K562 (cell line): ENCODE data around the gene MED28. TPM values are rescaled to one million over a fixed set of nuclear protein-coding genes. Genes with fewer than 3 reads are reported as not detected.

ENCODE experiments used
- ATAC-seq: fragments of 200-7000 bp; cut with Tn5 transposase; 3 replicates; pipeline ENCODE4 v1.9.1; 2020; ENCODE audit warnings: moderate library complexity
- BruUV-seq: library from RNA; stranded (reverse); fragments of 400-500 nt; replicated peaks from 2 replicates; lab custom pipeline; 2021; lab: Mats Ljungman, UMichigan
- CTCF ChIA-PET: fragments of 300-600 bp; formaldehyde crosslinking; extraction: SDS; loops from one replicate; lab custom pipeline; 2021; ENCODE audit warnings: low intra/inter-chr PET ratio; lab: Yijun Ruan, JAX
- POLR2A ChIA-PET: fragments of 300-600, 350-650 bp; sonication (Branson Sonifier 250); formaldehyde crosslinking; extraction: SDS; loops from one replicate; lab custom pipeline; 2021; ENCODE audit warnings: antibody characterized with exemption, inconsistent platforms; lab: Yijun Ruan, JAX
- DNase-seq, 4 experiments: peaks; one replicate each; pipeline versions ENCODE4 v3.0.0 to v3.0.0-alpha.2; 2011 to 2018; ENCODE audit warnings: low spot score in 3 of 4, mixed read lengths in 3 of 4; ENCODE audit errors: extremely low read depth in 1 of 4
- FAIRE-seq: peaks from 2 replicates; lab custom pipeline; 2011; peaks lifted over from hg19 to GRCh38; lab: Jason Lieb, UNC
- H2AFZ ChIP-seq: 2 replicates; pipeline ENCODE4 v1.6.0; 2011; ENCODE audit warnings: low read depth, low read length, control low read depth, inconsistent platforms
- H3K27ac ChIP-seq: fragments of 200-600 bp; 3 replicates; pipeline ENCODE4 v1.8.0; 2011; ENCODE audit warnings: low read depth, mild to moderate bottlenecking, control low read depth, inconsistent platforms, low read length, moderate library complexity, mixed read lengths; ENCODE audit errors: extremely low read depth
- H3K27me3 ChIP-seq, 2 experiments: fragments of 300-600 bp in 1 of 2; 2 replicates in 1 of 2; 3 replicates in 1 of 2; pipeline versions ENCODE4 v1.6.0 to v1.8.0; 2011; ENCODE audit warnings: inconsistent platforms in 2 of 2, low read length in 2 of 2, mild to moderate bottlenecking in 1 of 2, mixed read lengths in 1 of 2, moderate library complexity in 1 of 2; ENCODE audit not compliant: control insufficient read depth in 2 of 2, insufficient read depth in 2 of 2
- H3K36me3 ChIP-seq: fragments of 300-600 bp; 3 replicates; pipeline ENCODE4 v1.8.0; 2011; ENCODE audit warnings: mild to moderate bottlenecking, low read length, inconsistent platforms; ENCODE audit not compliant: control insufficient read depth, insufficient read depth
- H3K4me1 ChIP-seq, 2 experiments: fragments of 200-600 bp in 1 of 2; replicated peaks in 1 of 2; 2 replicates in 1 of 2; 3 replicates in 1 of 2; pipeline versions ENCODE4 v1.5.1 to v1.8.0; 2011; ENCODE audit warnings: inconsistent platforms in 2 of 2, low read length in 2 of 2, mild to moderate bottlenecking in 1 of 2, mixed read lengths in 1 of 2, moderate library complexity in 1 of 2; ENCODE audit not compliant: control insufficient read depth in 2 of 2, insufficient read depth in 2 of 2
- H3K4me2 ChIP-seq: 2 replicates; pipeline ENCODE4 v1.6.1; 2011; ENCODE audit warnings: low read length, control low read depth, inconsistent platforms, mixed read lengths; ENCODE audit not compliant: insufficient read depth
- H3K4me3 ChIP-seq: fragments of 200-600 bp; sonication (generic), shearing (Covaris generic); 2 replicates; pipeline ENCODE4 v1.5.1; 2016; ENCODE audit warnings: control low read depth, inconsistent platforms
- H3K79me2 ChIP-seq: fragments of 200-600 bp; 3 replicates; pipeline ENCODE4 v1.8.0; 2011; ENCODE audit warnings: low read length, inconsistent platforms; ENCODE audit not compliant: control insufficient read depth, insufficient read depth
- H3K9ac ChIP-seq, 2 experiments: 2 replicates each; pipeline versions ENCODE4 v1.6.0 to v1.6.1; 2011; ENCODE audit warnings: low read depth in 2 of 2, low read length in 2 of 2, control low read depth in 1 of 2, inconsistent platforms in 1 of 2, mild to moderate bottlenecking in 1 of 2, mixed read lengths in 1 of 2; ENCODE audit not compliant: insufficient read depth in 1 of 2
- H3K9me1 ChIP-seq: one replicate; pipeline ENCODE4 v1.6.0; 2011; ENCODE audit warnings: inconsistent platforms, mild to moderate bottlenecking, low read length, moderate library complexity; ENCODE audit not compliant: control insufficient read depth, insufficient read depth
- H3K9me3 ChIP-seq: replicated peaks from 2 replicates; pipeline ENCODE4 v1.5.1; 2011; ENCODE audit warnings: low read depth, low read length, inconsistent platforms; ENCODE audit not compliant: control insufficient read depth, insufficient read depth
- H4K20me1 ChIP-seq: replicated peaks from 2 replicates; pipeline ENCODE4 v1.6.1; 2011; ENCODE audit warnings: low read length, inconsistent platforms, mixed read lengths; ENCODE audit not compliant: control insufficient read depth, insufficient read depth
- ATF7 ChIP-seq: fragments of 450-650 bp; IDR thresholded peaks from 2 replicates; pipeline ENCODE4 v1.7.1; 2014; ENCODE audit warnings: mild to moderate bottlenecking, moderate library complexity
- CXXC5 ChIP-seq: fragments of 250-450 bp; sonication (Bioruptor Pico); IDR thresholded peaks from 2 replicates; pipeline ENCODE4 v1.8.0; 2022; ENCODE audit warnings: inconsistent platforms, mild to moderate bottlenecking, moderate library complexity
- HNRNPLL ChIP-seq: fragments of 200-400 bp; formaldehyde crosslinking; IDR thresholded peaks from 2 replicates; pipeline ENCODE4 v1.6.1; 2017; ENCODE audit warnings: low read length, low read depth, mild to moderate bottlenecking; ENCODE audit not compliant: poor library complexity, severe bottlenecking
- PYGO2 ChIP-seq: fragments of 450-650 bp; IDR thresholded peaks from 2 replicates; pipeline ENCODE4 v1.6.1; 2016; ENCODE audit warnings: mild to moderate bottlenecking, missing genetic modification characterization, moderate library complexity, missing compliant biosample characterization
- THAP12 ChIP-seq: fragments of 250-450 bp; sonication (Bioruptor Pico); IDR thresholded peaks from 2 replicates; pipeline ENCODE4 v1.9.0; 2021; ENCODE audit warnings: mild to moderate bottlenecking, inconsistent platforms
- ZNF354B ChIP-seq: fragments of 250-450 bp; sonication (Bioruptor Pico); IDR thresholded peaks from 2 replicates; pipeline ENCODE4 v1.4.0; 2020
- WGBS: fragments of 100-300 bp; shearing (Covaris generic); methylation state at CpG from one replicate; pipeline ENCODE4 v1.1.6; 2016; ENCODE audit warnings: low coverage, mixed read lengths; ENCODE audit not compliant: insufficient coverage; ENCODE audit errors: missing lambda C conversion rate; 5-methylcytosine and 5-hydroxymethylcytosine counted together
- in situ Hi-C: fragments of 300-500 bp; cut with MboI; formaldehyde crosslinking; loops from 4 replicates; pipeline ENCODE4 v1.15.0; 2018; ENCODE audit warnings: inconsistent platforms, mixed read lengths
- intact Hi-C: fragments of 100-400 bp; cut with micrococcal nuclease; formaldehyde crosslinking; loops from 2 replicates; pipeline ENCODE4 v1.14.2; 2022
- polyA plus RNA-seq, 8 experiments: library from polyadenylated mRNA; depleted of rRNA in 4 of 8; stranded (reverse) in 5 of 8; unstranded in 3 of 8; fragments of >200 nt; fragmentation: Nextera tagmentation in 2 of 8; fragmentation: Illumina TruSeq in 1 of 8; extraction: Ambion mirVana in 2 of 8; extraction: Trizol in 1 of 8; gene quantifications; 2 replicates each; pipeline versions ENCODE4 v1.2.1 to v1.2.3, GENCODE V29; 2011 to 2014; ENCODE audit warnings: inconsistent platforms in 1 of 8, missing spikeins in 1 of 8
- total RNA-seq, 7 experiments: library from RNA; depleted of rRNA in 6 of 7; stranded (reverse); fragments of >200 nt in 6 of 7; fragmentation: Illumina TruSeq in 2 of 7; extraction: Trizol in 2 of 7; gene quantifications; 2 replicates each; pipeline versions ENCODE4 v1.2.1 to v1.2.3, GENCODE V29; 2011 to 2021; ENCODE audit warnings: low replicate concordance in 1 of 7

MED28 gene
- total and polyA plus RNA-seq, 9 of the 15 experiments (the other 6 are each of a cell fraction or from before 2014, with no cell fraction given), result 15.5 to 93.8 (median 50.5) TPM

GRCh38 chr4:17682222-17682566, 67.8 kb downstream of the MED28 start:
- no peak for TF ChIP-seq HNRNPLL
- TF ChIP-seq PYGO2 (tag), result no peak
- no peak for TF ChIP-seq CXXC5
- TF ChIP-seq ZNF354B (CRISPR knock-in tag), result no peak
- TF ChIP-seq THAP12 (CRISPR knock-in tag), result no peak
- no peak for TF ChIP-seq ATF7
- Histone ChIP-seq H3K27ac (no peak overlapping the region), H4K20me1 (no peaks in the 10 kb centered on the region), H3K79me2 (no peaks in the 10 kb centered on the region), H3K36me3 (no peaks in the 10 kb centered on the region), H2AFZ (no peak overlapping the region), H3K27me3 (peaks cover 0 to 4% of the 10 kb centered on the region in 2 experiments; a peak in 1 of 5 replicates), H3K4me3 (no peak overlapping the region), H3K4me1 (no peaks in the 10 kb centered on the region), H3K9me1 (no peaks in the 10 kb centered on the region), H3K9me3 (no peaks in the 10 kb centered on the region), H3K4me2 (no peak overlapping the region), H3K9ac (no peak overlapping the region)
- ATAC-seq (no peak), DNase-seq (no peak), FAIRE-seq (no peak)
- ChIA-PET CTCF (no interaction called here), POLR2A (no interaction called here)
- in situ Hi-C loops, result no loop called here
- WGBS, result 3% methylated on average over 2 of the region's 2 CpGs
- no TSS peak for BruUV-seq
- intact Hi-C loops, result no loop called here

Other genes with a start within 250 kb of the MED28 start
- gene QDPR, start 102.6 kb upstream of the MED28 start, total RNA-seq (2014; rRNA removed), result 9.4 and 14.4 TPM in 2 replicates
- 16.6 and 17.3 TPM in 2 replicates for gene QDPR, start 102.6 kb upstream of the MED28 start, total RNA-seq (2014; rRNA removed; fragmentation: Illumina TruSeq; extraction: Trizol)
- 16.6 and 17.2 TPM in 2 replicates for gene QDPR, start 102.6 kb upstream of the MED28 start, total RNA-seq (2015; rRNA removed; fragmentation: Illumina TruSeq; extraction: Trizol)
- gene QDPR, start 102.6 kb upstream of the MED28 start, total RNA-seq (2021), result 28.6 and 29.7 TPM in 2 replicates
- 27.1 and 28.9 TPM in 2 replicates for gene QDPR, start 102.6 kb upstream of the MED28 start, polyA plus RNA-seq (2011; rRNA removed)
- gene QDPR, start 102.6 kb upstream of the MED28 start, polyA plus RNA-seq (2014; fragmentation: Illumina TruSeq; extraction: Trizol), result 26.6 and 27.7 TPM in 2 replicates
- 1 to 10 TPM; 5.7 to 6.4 TPM for gene QDPR, start 102.6 kb upstream of the MED28 start, polyA plus RNA-seq (2014; fragmentation: Nextera tagmentation; extraction: Ambion mirVana)
- 26.9 and 39.7 TPM in 2 replicates for gene QDPR, start 102.6 kb upstream of the MED28 start, polyA plus RNA-seq (2014; rRNA removed)
- gene CLRN2, start 99.5 kb upstream of the MED28 start, total RNA-seq (2014; rRNA removed), result not detected in 2 replicates
- not detected in 2 replicates for gene CLRN2, start 99.5 kb upstream of the MED28 start, total RNA-seq (2014; rRNA removed; fragmentation: Illumina TruSeq; extraction: Trizol)
- not detected in 2 replicates for gene CLRN2, start 99.5 kb upstream of the MED28 start, total RNA-seq (2015; rRNA removed; fragmentation: Illumina TruSeq; extraction: Trizol)
- not detected in 2 replicates for gene CLRN2, start 99.5 kb upstream of the MED28 start, total RNA-seq (2021)
- not detected in 2 replicates for gene CLRN2, start 99.5 kb upstream of the MED28 start, polyA plus RNA-seq (2011; rRNA removed)
- gene CLRN2, start 99.5 kb upstream of the MED28 start, polyA plus RNA-seq (2014; fragmentation: Illumina TruSeq; extraction: Trizol), result not detected in 2 replicates
- not detected for gene CLRN2, start 99.5 kb upstream of the MED28 start, polyA plus RNA-seq (2014; fragmentation: Nextera tagmentation; extraction: Ambion mirVana)
- gene CLRN2, start 99.5 kb upstream of the MED28 start, polyA plus RNA-seq (2014; rRNA removed), result not detected in 2 replicates
- 100 and 107 TPM in 2 replicates for gene LAP3, start 37.4 kb upstream of the MED28 start, total RNA-seq (2014; rRNA removed)
- gene LAP3, start 37.4 kb upstream of the MED28 start, total RNA-seq (2014; rRNA removed; fragmentation: Illumina TruSeq; extraction: Trizol), result 122 and 126 TPM in 2 replicates
- 134 and 143 TPM in 2 replicates for gene LAP3, start 37.4 kb upstream of the MED28 start, total RNA-seq (2015; rRNA removed; fragmentation: Illumina TruSeq; extraction: Trizol)
- gene LAP3, start 37.4 kb upstream of the MED28 start, total RNA-seq (2021), result 82.3 and 85.6 TPM in 2 replicates
- gene LAP3, start 37.4 kb upstream of the MED28 start, polyA plus RNA-seq (2011; rRNA removed), result 75.0 and 97.3 TPM in 2 replicates
- gene LAP3, start 37.4 kb upstream of the MED28 start, polyA plus RNA-seq (2014; fragmentation: Illumina TruSeq; extraction: Trizol), result 115 and 132 TPM in 2 replicates
- 100 to 1,000 TPM in 1 of 2 experiments, 10 to 100 TPM in 1; 97.3 to 170 TPM for gene LAP3, start 37.4 kb upstream of the MED28 start, polyA plus RNA-seq (2014; fragmentation: Nextera tagmentation; extraction: Ambion mirVana)
- 93.1 and 94.3 TPM in 2 replicates for gene LAP3, start 37.4 kb upstream of the MED28 start, polyA plus RNA-seq (2014; rRNA removed)
- gene FAM184B, start 167.0 kb downstream of the MED28 start, total RNA-seq (2014; rRNA removed), result 0.04 TPM in 1 of 2 replicates, not detected in the other
- not detected in 2 replicates for gene FAM184B, start 167.0 kb downstream of the MED28 start, total RNA-seq (2014; rRNA removed; fragmentation: Illumina TruSeq; extraction: Trizol)
- gene FAM184B, start 167.0 kb downstream of the MED28 start, total RNA-seq (2015; rRNA removed; fragmentation: Illumina TruSeq; extraction: Trizol), result not detected in 2 replicates
- not detected in 2 replicates for gene FAM184B, start 167.0 kb downstream of the MED28 start, total RNA-seq (2021)
- not detected in 2 replicates for gene FAM184B, start 167.0 kb downstream of the MED28 start, polyA plus RNA-seq (2011; rRNA removed)
- not detected in 2 replicates for gene FAM184B, start 167.0 kb downstream of the MED28 start, polyA plus RNA-seq (2014; fragmentation: Illumina TruSeq; extraction: Trizol)
- not detected for gene FAM184B, start 167.0 kb downstream of the MED28 start, polyA plus RNA-seq (2014; fragmentation: Nextera tagmentation; extraction: Ambion mirVana)
- gene FAM184B, start 167.0 kb downstream of the MED28 start, polyA plus RNA-seq (2014; rRNA removed), result not detected in 2 replicates
- 69.3 and 76.5 TPM in 2 replicates for gene DCAF16, start 196.1 kb downstream of the MED28 start, total RNA-seq (2014; rRNA removed)
- 67.8 and 77.4 TPM in 2 replicates for gene DCAF16, start 196.1 kb downstream of the MED28 start, total RNA-seq (2014; rRNA removed; fragmentation: Illumina TruSeq; extraction: Trizol)
- 62.8 and 71.8 TPM in 2 replicates for gene DCAF16, start 196.1 kb downstream of the MED28 start, total RNA-seq (2015; rRNA removed; fragmentation: Illumina TruSeq; extraction: Trizol)
- gene DCAF16, start 196.1 kb downstream of the MED28 start, total RNA-seq (2021), result 77.5 and 82.8 TPM in 2 replicates
- 81.6 and 84.1 TPM in 2 replicates for gene DCAF16, start 196.1 kb downstream of the MED28 start, polyA plus RNA-seq (2011; rRNA removed)
- gene DCAF16, start 196.1 kb downstream of the MED28 start, polyA plus RNA-seq (2014; fragmentation: Illumina TruSeq; extraction: Trizol), result 58.0 and 68.3 TPM in 2 replicates
- gene DCAF16, start 196.1 kb downstream of the MED28 start, polyA plus RNA-seq (2014; fragmentation: Nextera tagmentation; extraction: Ambion mirVana), result 10 to 100 TPM; 20.5 to 23.8 TPM
- 48.8 and 49.5 TPM in 2 replicates for gene DCAF16, start 196.1 kb downstream of the MED28 start, polyA plus RNA-seq (2014; rRNA removed)
- 53.0 and 56.6 TPM in 2 replicates for gene NCAPG, start 196.3 kb downstream of the MED28 start, total RNA-seq (2014; rRNA removed)
- gene NCAPG, start 196.3 kb downstream of the MED28 start, total RNA-seq (2014; rRNA removed; fragmentation: Illumina TruSeq; extraction: Trizol), result 102 and 119 TPM in 2 replicates
- gene NCAPG, start 196.3 kb downstream of the MED28 start, total RNA-seq (2015; rRNA removed; fragmentation: Illumina TruSeq; extraction: Trizol), result 74.8 and 76.7 TPM in 2 replicates
- 72.9 and 73.4 TPM in 2 replicates for gene NCAPG, start 196.3 kb downstream of the MED28 start, total RNA-seq (2021)
- 62.8 and 102 TPM in 2 replicates for gene NCAPG, start 196.3 kb downstream of the MED28 start, polyA plus RNA-seq (2011; rRNA removed)
- 62.8 and 65.3 TPM in 2 replicates for gene NCAPG, start 196.3 kb downstream of the MED28 start, polyA plus RNA-seq (2014; fragmentation: Illumina TruSeq; extraction: Trizol)
- 10 to 100 TPM; 25.6 to 30.5 TPM for gene NCAPG, start 196.3 kb downstream of the MED28 start, polyA plus RNA-seq (2014; fragmentation: Nextera tagmentation; extraction: Ambion mirVana)
- gene NCAPG, start 196.3 kb downstream of the MED28 start, polyA plus RNA-seq (2014; rRNA removed), result 55.6 and 63.4 TPM in 2 replicates